ENCODE data around the gene PANK4.

GRCh38 chr1:2516124-2516523 lies 10.3 kb downstream of the PANK4 start:
- TF ChIP-seq CTCF (IDR thresholded peaks at IDR 0.05; ENCODE audit: low read length) (no peak), EZH2 (optimal IDR thresholded peaks at IDR 0.05; ENCODE audit: low read depth, low read length) (no peak)

Data from MM.1S (cell line).